Measurements from ENCODE around the gene FIGNL2.

DNA sequence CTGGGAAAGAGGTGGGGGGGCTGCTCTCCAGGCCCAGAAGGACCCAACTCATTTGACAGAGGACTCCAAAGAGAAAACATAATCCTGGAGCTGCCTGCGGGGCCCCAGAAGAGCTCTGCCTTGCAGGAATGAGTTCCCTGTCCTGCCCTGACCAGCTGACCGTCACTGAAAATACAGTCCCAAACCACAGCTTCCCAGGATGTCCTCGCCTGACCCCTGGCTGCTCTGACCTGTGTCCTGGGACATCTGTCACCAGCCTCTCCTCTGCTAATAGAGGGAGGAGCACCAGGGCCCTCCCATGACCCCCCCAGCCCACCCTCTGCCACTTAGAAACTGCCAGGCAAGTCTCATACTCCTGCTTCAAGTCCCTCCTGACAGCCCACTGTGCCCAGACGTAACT, 9.8 kb downstream of the FIGNL2 start:
- TF ChIP-seq, protein P1, sequence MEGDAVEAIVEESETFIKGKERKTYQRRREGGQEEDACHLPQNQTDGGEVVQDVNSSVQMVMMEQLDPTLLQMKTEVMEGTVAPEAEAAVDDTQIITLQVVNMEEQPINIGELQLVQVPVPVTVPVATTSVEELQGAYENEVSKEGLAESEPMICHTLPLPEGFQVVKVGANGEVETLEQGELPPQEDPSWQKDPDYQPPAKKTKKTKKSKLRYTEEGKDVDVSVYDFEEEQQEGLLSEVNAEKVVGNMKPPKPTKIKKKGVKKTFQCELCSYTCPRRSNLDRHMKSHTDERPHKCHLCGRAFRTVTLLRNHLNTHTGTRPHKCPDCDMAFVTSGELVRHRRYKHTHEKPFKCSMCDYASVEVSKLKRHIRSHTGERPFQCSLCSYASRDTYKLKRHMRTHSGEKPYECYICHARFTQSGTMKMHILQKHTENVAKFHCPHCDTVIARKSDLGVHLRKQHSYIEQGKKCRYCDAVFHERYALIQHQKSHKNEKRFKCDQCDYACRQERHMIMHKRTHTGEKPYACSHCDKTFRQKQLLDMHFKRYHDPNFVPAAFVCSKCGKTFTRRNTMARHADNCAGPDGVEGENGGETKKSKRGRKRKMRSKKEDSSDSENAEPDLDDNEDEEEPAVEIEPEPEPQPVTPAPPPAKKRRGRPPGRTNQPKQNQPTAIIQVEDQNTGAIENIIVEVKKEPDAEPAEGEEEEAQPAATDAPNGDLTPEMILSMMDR (IDR thresholded peaks at IDR 0.05), result no peak
- TF ChIP-seq POLR2AphosphoS5 (IDR thresholded peaks at IDR 0.05) (no peak), POLR2A (IDR thresholded peaks at IDR 0.05) (no peak)

Data from breast epithelium (tissue), 3 donors.